ENCODE measurements around the gene BTBD1. TPM values are rescaled to one million over a fixed set of nuclear protein-coding genes. Genes with fewer than 3 reads are reported as not detected.

The BTBD1 gene
- total RNA-seq, 2 donors from 2014 or later, result 56.7 to 63.6 TPM

DNA sequence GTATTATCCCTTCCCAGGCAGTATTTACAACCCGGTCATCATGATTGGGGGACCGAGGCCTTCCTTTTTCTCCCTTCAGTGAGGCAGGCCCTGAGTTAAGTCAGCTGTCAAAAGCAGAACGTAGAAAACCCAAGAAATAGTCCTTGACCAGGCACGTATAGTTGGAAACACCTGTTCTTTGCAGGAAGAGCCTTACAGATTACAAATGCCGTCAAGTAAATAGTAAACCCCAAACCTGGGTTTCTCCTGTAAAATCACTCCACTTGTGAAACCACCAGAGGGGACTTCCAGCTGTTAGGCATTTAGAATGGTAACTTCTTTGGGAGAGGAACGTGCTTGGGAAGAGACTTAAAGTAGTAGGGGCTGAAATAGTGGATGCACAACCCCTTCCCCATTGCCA lies 1.0 kb upstream of the BTBD1 start:
- H3K27ac ChIP-seq, result peak overlapping the region; percentile 97
- no peak overlapping the region for H3K9ac ChIP-seq (ENCODE audit: low read depth in 2 of 2, low read length in 2 of 2)
- no peaks in the 10 kb centered on the region for H3K9me3 ChIP-seq
- no peak for DNase-seq
- H3K4me3 ChIP-seq, result no peak overlapping the region
- TF ChIP-seq, protein P1, sequence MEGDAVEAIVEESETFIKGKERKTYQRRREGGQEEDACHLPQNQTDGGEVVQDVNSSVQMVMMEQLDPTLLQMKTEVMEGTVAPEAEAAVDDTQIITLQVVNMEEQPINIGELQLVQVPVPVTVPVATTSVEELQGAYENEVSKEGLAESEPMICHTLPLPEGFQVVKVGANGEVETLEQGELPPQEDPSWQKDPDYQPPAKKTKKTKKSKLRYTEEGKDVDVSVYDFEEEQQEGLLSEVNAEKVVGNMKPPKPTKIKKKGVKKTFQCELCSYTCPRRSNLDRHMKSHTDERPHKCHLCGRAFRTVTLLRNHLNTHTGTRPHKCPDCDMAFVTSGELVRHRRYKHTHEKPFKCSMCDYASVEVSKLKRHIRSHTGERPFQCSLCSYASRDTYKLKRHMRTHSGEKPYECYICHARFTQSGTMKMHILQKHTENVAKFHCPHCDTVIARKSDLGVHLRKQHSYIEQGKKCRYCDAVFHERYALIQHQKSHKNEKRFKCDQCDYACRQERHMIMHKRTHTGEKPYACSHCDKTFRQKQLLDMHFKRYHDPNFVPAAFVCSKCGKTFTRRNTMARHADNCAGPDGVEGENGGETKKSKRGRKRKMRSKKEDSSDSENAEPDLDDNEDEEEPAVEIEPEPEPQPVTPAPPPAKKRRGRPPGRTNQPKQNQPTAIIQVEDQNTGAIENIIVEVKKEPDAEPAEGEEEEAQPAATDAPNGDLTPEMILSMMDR (IDR thresholded peaks at IDR 0.05), result no peak
- H3K4me1 ChIP-seq, result peaks cover 15% of the 10 kb centered on the region
- intact Hi-C loops (cut with DNase I), result loop anchor here (5.0 kb wide), 2 partner anchors 56 to 139 kb away; partner anchors contain the start of genes C15orf40 and HDGFL3
- no peaks in the 10 kb centered on the region for H3K27me3 ChIP-seq
- no peaks in the 10 kb centered on the region for H3K36me3 ChIP-seq

DNA sequence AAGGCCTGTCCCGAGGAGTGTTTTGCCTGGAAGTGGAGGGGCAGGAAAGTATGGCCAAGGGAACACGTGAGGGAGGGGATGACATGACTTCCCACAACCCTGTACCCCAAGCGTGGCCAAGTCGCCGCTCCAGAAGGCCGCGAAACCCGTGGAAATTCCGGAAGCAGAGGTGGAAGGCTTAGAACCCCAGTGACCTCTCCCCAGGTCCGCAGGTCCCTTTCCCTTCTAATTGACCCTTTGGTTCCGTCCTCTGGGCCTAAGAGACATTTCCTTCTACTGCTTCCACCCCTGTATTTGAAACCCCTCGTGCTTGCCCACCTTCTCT lies 548 bp upstream of the BTBD1 start:
- Histone ChIP-seq H3K9ac (ENCODE audit: low read depth in 2 of 2, low read length in 2 of 2) (peak overlapping the region; percentile 1 to 91), H3K27me3 (no peaks in the 10 kb centered on the region), H3K4me3 (peak overlapping the region; percentile 99), H3K36me3 (no peaks in the 10 kb centered on the region), H3K9me3 (no peaks in the 10 kb centered on the region), H3K4me1 (peaks cover 18% of the 10 kb centered on the region), H3K27ac (peak overlapping the region; percentile 97)
- intact Hi-C loops (cut with DNase I), result loop anchor here (5.0 kb wide), 2 partner anchors 55 to 140 kb away; partner anchors contain the start of genes C15orf40 and HDGFL3
- TF ChIP-seq, protein P1 (IDR thresholded peaks at IDR 0.05), result no peak
- DNase-seq, result no peak

DNA sequence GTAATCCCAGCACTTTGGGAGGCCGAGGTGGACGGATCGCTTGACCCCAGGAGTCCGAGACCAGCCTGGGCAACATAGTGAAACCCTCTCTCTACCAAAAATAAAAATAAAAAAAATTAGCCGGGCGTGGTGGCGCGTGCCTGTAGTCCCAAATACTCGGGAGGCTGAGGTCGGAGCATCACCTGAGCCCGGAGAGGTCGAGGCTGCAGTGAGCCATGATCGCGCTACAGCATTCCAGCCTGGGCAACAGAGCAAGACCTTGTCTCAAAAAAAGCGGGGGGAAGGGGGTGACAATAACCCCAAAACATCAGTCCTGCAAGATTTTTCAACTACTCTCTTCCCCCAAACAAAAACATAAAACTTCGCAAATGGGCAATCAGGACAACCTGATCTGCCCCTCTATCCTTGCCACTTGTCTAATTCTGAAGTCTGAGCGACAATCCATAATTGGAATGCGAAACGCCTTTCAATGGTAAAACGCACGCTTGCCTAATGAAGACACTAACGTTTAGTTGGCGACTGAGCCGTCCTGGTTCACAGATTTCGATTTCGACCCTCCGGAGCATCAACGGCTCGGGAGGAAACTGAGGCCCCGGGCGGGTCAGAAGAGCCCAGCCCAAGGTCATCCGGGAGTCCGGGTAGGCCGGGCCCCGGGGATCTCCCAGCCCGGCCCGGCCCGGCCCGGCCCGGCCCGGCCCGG lies 868 bp downstream of the BTBD1 start:
- peak overlapping the region; percentile 99 for H3K4me3 ChIP-seq
- H3K27me3 ChIP-seq, result no peaks in the 10 kb centered on the region
- H3K36me3 ChIP-seq, result no peaks in the 10 kb centered on the region
- peak overlapping the region; percentile 97 for H3K27ac ChIP-seq
- intact Hi-C loops (cut with DNase I), result loop anchor here (5.0 kb wide), 2 partner anchors 54 to 141 kb away; partner anchors contain the start of genes C15orf40 and HDGFL3
- peak; percentile 32 for DNase-seq
- H3K4me1 ChIP-seq, result peaks cover 18% of the 10 kb centered on the region
- TF ChIP-seq, protein P1 (IDR thresholded peaks at IDR 0.05), result no peak
- no peaks in the 10 kb centered on the region for H3K9me3 ChIP-seq
- peak overlapping the region; percentile 91 to 99 for H3K9ac ChIP-seq (ENCODE audit: low read depth in 2 of 2, low read length in 2 of 2)

DNA sequence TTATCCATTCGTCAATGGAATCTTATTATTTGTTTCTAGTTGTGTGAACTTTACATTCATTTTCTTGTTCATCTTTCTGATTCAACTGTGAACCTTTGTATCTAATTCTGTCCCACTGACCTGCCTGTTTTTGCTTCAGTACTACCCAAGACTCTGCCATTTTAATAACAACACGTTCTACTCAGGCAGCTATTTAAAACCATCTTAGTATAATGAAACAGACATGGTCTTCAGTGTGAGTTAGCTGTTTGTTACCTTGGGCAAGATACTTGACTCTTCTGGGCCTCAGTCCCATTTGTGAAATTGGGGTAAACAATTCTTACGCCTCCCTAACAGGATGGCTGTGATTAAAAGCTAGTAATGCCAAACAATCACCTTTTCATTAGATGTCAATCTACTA lies 1.6 kb downstream of the BTBD1 start:
- intact Hi-C loops (cut with DNase I), result loop anchor here (5.0 kb wide), 2 partner anchors 53 to 142 kb away; partner anchors contain the start of genes C15orf40 and HDGFL3
- Histone ChIP-seq H3K4me1 (peaks cover 18% of the 10 kb centered on the region), H3K36me3 (no peaks in the 10 kb centered on the region), H3K27ac (no peak overlapping the region), H3K4me3 (peak overlapping the region; percentile 99), H3K9me3 (no peaks in the 10 kb centered on the region), H3K27me3 (no peaks in the 10 kb centered on the region), H3K9ac (ENCODE audit: low read depth in 2 of 2, low read length in 2 of 2) (peak overlapping the region; percentile 26 to 49)
- TF ChIP-seq, protein P1 (IDR thresholded peaks at IDR 0.05), result no peak
- DNase-seq, result no peak

DNA sequence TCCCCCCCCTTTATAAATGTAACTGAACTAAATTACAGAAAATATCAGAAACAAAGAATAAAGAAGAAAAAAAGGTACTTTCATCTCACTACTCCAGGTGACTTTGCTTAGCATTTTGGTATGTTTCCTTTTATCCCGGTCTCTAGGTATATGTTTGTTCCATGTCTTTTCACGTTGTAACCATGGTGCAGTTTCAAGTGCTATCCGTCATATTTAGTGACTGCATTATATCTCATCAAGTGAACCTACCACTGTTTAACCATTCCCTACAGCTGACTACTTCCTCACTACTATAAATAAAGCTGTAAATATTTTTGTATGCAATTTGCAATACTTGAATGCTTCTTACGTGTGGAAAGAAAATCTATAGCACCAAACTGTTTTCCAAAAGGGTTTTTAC lies 2.2 kb downstream of the BTBD1 start:
- DNase-seq, result no peak
- H3K4me1 ChIP-seq, result peaks cover 18% of the 10 kb centered on the region

More for the DNA sequence above, 2.2 kb downstream of the BTBD1 start:
- Histone ChIP-seq H3K9ac (ENCODE audit: low read depth in 2 of 2, low read length in 2 of 2) (peak overlapping the region in 1 of 2 donors; percentile 48), H3K9me3 (no peaks in the 10 kb centered on the region), H3K27me3 (no peaks in the 10 kb centered on the region), H3K27ac (no peak overlapping the region), H3K36me3 (no peaks in the 10 kb centered on the region), H3K4me3 (peak overlapping the region; percentile 99)
- intact Hi-C loops (cut with DNase I), result loop anchor here (5.0 kb wide), 2 partner anchors 53 to 142 kb away; partner anchors contain the start of genes C15orf40 and HDGFL3
- TF ChIP-seq, protein P1 (IDR thresholded peaks at IDR 0.05), result no peak

All from colonic mucosa (tissue), 4 donors.